Measurements from ENCODE around the gene CIRBP. TPM values are rescaled to one million over a fixed set of nuclear protein-coding genes. Genes with fewer than 3 reads are reported as not detected.
A peak's percentile ranks its signal among the peaks of the same experiment; 100 is the strongest.

The CIRBP gene
- polyA plus RNA-seq, 2 donors = 231 to 265 TPM

- Histone ChIP-seq H3K4me1 (ENCODE audit: control insufficient read depth in 2 of 2, insufficient read depth in 2 of 2, low read length in 1 of 2) (peaks cover 0 to 20% of the 10 kb centered on the region in 2 donors), H3K4me3 (ENCODE audit: low read depth in 1 of 2, low read length in 2 of 2) (no peak overlapping the region), H3K27ac (ENCODE audit: low read depth in 2 of 2, low read length in 1 of 2) (no peak overlapping the region), H3K9me3 (ENCODE audit: control insufficient read depth in 2 of 2, insufficient read depth in 1 of 2, low read depth in 1 of 2, low read length in 1 of 2) (no peaks in the 10 kb centered on the region), H3K36me3 (ENCODE audit: control insufficient read depth in 2 of 2, insufficient read depth in 2 of 2, low read length in 1 of 2) (peaks cover 6 to 39% of the 10 kb centered on the region in 2 donors), H3K27me3 (ENCODE audit: control insufficient read depth in 1 of 2, insufficient read depth in 2 of 2, low read length in 2 of 2) (no peaks in the 10 kb centered on the region)
- WGBS, 2 donors = 83 to 91% methylated on average over 12 of the region's 12 CpGs
Measured at GRCh38 chr19:1278074-1278473, 8.9 kb downstream of the CIRBP start.

- H3K9me3 ChIP-seq (ENCODE audit: control insufficient read depth in 2 of 2, insufficient read depth in 1 of 2, low read depth in 1 of 2, low read length in 1 of 2) = no peaks in the 10 kb centered on the region
- H3K4me1 ChIP-seq (ENCODE audit: control insufficient read depth in 2 of 2, insufficient read depth in 2 of 2, low read length in 1 of 2) = peaks cover 9 to 19% of the 10 kb centered on the region in 2 donors
- H3K36me3 ChIP-seq (ENCODE audit: control insufficient read depth in 2 of 2, insufficient read depth in 2 of 2, low read length in 1 of 2) = peaks cover 6 to 34% of the 10 kb centered on the region in 2 donors
- no peak overlapping the region for H3K27ac ChIP-seq (ENCODE audit: low read depth in 2 of 2, low read length in 1 of 2)
- no peaks in the 10 kb centered on the region for H3K27me3 ChIP-seq (ENCODE audit: control insufficient read depth in 1 of 2, insufficient read depth in 2 of 2, low read length in 2 of 2)
- WGBS, 2 donors = 82 to 85% methylated on average over 22 to 25 of the region's 25 CpGs
- no peak overlapping the region for H3K4me3 ChIP-seq (ENCODE audit: low read depth in 1 of 2, low read length in 2 of 2)
Measured at GRCh38 chr19:1278713-1279660, 9.9 kb downstream of the CIRBP start.

GRCh38 chr19:1279782-1280341 is 10.7 kb downstream of the CIRBP start:
- peaks cover 6 to 26% of the 10 kb centered on the region in 2 donors for H3K36me3 ChIP-seq (ENCODE audit: control insufficient read depth in 2 of 2, insufficient read depth in 2 of 2, low read length in 1 of 2)
- WGBS, 2 donors = 29 to 30% methylated on average over 10 of the region's 10 CpGs
- H3K9me3 ChIP-seq (ENCODE audit: control insufficient read depth in 2 of 2, insufficient read depth in 1 of 2, low read depth in 1 of 2, low read length in 1 of 2) = no peaks in the 10 kb centered on the region
- H3K27me3 ChIP-seq (ENCODE audit: control insufficient read depth in 1 of 2, insufficient read depth in 2 of 2, low read length in 2 of 2) = no peaks in the 10 kb centered on the region
- no peak overlapping the region for H3K27ac ChIP-seq (ENCODE audit: low read depth in 2 of 2, low read length in 1 of 2)
- H3K4me1 ChIP-seq (ENCODE audit: control insufficient read depth in 2 of 2, insufficient read depth in 2 of 2, low read length in 1 of 2) = peaks cover 9 to 21% of the 10 kb centered on the region in 2 donors
- no peak overlapping the region for H3K4me3 ChIP-seq (ENCODE audit: low read depth in 1 of 2, low read length in 2 of 2)

GRCh38 chr19:1280636-1281568 is 11.8 kb downstream of the CIRBP start:
- Histone ChIP-seq H3K27me3 (ENCODE audit: control insufficient read depth in 1 of 2, insufficient read depth in 2 of 2, low read length in 2 of 2) (peaks cover 0 to 3% of the 10 kb centered on the region in 2 donors), H3K36me3 (ENCODE audit: control insufficient read depth in 2 of 2, insufficient read depth in 2 of 2, low read length in 1 of 2) (peaks cover 6 to 23% of the 10 kb centered on the region in 2 donors), H3K4me1 (ENCODE audit: control insufficient read depth in 2 of 2, insufficient read depth in 2 of 2, low read length in 1 of 2) (peaks cover 11 to 24% of the 10 kb centered on the region in 2 donors), H3K9me3 (ENCODE audit: control insufficient read depth in 2 of 2, insufficient read depth in 1 of 2, low read depth in 1 of 2, low read length in 1 of 2) (no peaks in the 10 kb centered on the region), H3K27ac (ENCODE audit: low read depth in 2 of 2, low read length in 1 of 2) (no peak overlapping the region), H3K4me3 (ENCODE audit: low read depth in 1 of 2, low read length in 2 of 2) (no peak overlapping the region)
- whole genome bisulfite sequencing, 2 donors = 85 to 86% methylated on average over 45 to 53 of the region's 53 CpGs

- WGBS, 2 donors = 69% methylated on average over 15 of the region's 15 CpGs
- Histone ChIP-seq H3K36me3 (ENCODE audit: control insufficient read depth in 2 of 2, insufficient read depth in 2 of 2, low read length in 1 of 2) (peaks cover 6 to 21% of the 10 kb centered on the region in 2 donors), H3K27ac (ENCODE audit: low read depth in 2 of 2, low read length in 1 of 2) (no peak overlapping the region), H3K4me3 (ENCODE audit: low read depth in 1 of 2, low read length in 2 of 2) (no peak overlapping the region), H3K9me3 (ENCODE audit: control insufficient read depth in 2 of 2, insufficient read depth in 1 of 2, low read depth in 1 of 2, low read length in 1 of 2) (no peaks in the 10 kb centered on the region), H3K4me1 (ENCODE audit: control insufficient read depth in 2 of 2, insufficient read depth in 2 of 2, low read length in 1 of 2) (peaks cover 14 to 23% of the 10 kb centered on the region in 2 donors), H3K27me3 (ENCODE audit: control insufficient read depth in 1 of 2, insufficient read depth in 2 of 2, low read length in 2 of 2) (peaks cover 0 to 8% of the 10 kb centered on the region in 2 donors)
Measured at GRCh38 chr19:1281569-1282287, 12.6 kb downstream of the CIRBP start.

GRCh38 chr19:1282588-1283206 is 13.6 kb downstream of the CIRBP start:
- 75 to 79% methylated on average over 18 of the region's 18 CpGs for WGBS, 2 donors
- H3K4me3 ChIP-seq (ENCODE audit: low read depth in 1 of 2, low read length in 2 of 2) = no peak overlapping the region
- peaks cover 18 to 20% of the 10 kb centered on the region in 2 donors for H3K4me1 ChIP-seq (ENCODE audit: control insufficient read depth in 2 of 2, insufficient read depth in 2 of 2, low read length in 1 of 2)

GRCh38 chr19:1283207-1283916 is 14.2 kb downstream of the CIRBP start:
- no peak overlapping the region for H3K4me3 ChIP-seq (ENCODE audit: low read depth in 1 of 2, low read length in 2 of 2)
- H3K4me1 ChIP-seq (ENCODE audit: control insufficient read depth in 2 of 2, insufficient read depth in 2 of 2, low read length in 1 of 2) = peaks cover 20% of the 10 kb centered on the region in 2 donors
- WGBS, 2 donors = 67 to 68% methylated on average over 27 to 29 of the region's 29 CpGs
- peak overlapping the region in 1 of 2 donors; percentile 86 for H3K27ac ChIP-seq (ENCODE audit: low read depth in 2 of 2, low read length in 1 of 2)
- H3K9me3 ChIP-seq (ENCODE audit: control insufficient read depth in 2 of 2, insufficient read depth in 1 of 2, low read depth in 1 of 2, low read length in 1 of 2) = no peaks in the 10 kb centered on the region
- peaks cover 6 to 15% of the 10 kb centered on the region in 2 donors for H3K36me3 ChIP-seq (ENCODE audit: control insufficient read depth in 2 of 2, insufficient read depth in 2 of 2, low read length in 1 of 2)
- H3K27me3 ChIP-seq (ENCODE audit: control insufficient read depth in 1 of 2, insufficient read depth in 2 of 2, low read length in 2 of 2) = peaks cover 0 to 22% of the 10 kb centered on the region in 2 donors

More at GRCh38 chr19:1282588-1283206, 13.6 kb downstream of the CIRBP start:
- Histone ChIP-seq H3K27ac (ENCODE audit: low read depth in 2 of 2, low read length in 1 of 2) (no peak overlapping the region), H3K36me3 (ENCODE audit: control insufficient read depth in 2 of 2, insufficient read depth in 2 of 2, low read length in 1 of 2) (peaks cover 6 to 18% of the 10 kb centered on the region in 2 donors), H3K9me3 (ENCODE audit: control insufficient read depth in 2 of 2, insufficient read depth in 1 of 2, low read depth in 1 of 2, low read length in 1 of 2) (no peaks in the 10 kb centered on the region), H3K27me3 (ENCODE audit: control insufficient read depth in 1 of 2, insufficient read depth in 2 of 2, low read length in 2 of 2) (peaks cover 0 to 17% of the 10 kb centered on the region in 2 donors)

- peaks cover 0 to 26% of the 10 kb centered on the region in 2 donors for H3K27me3 ChIP-seq (ENCODE audit: control insufficient read depth in 1 of 2, insufficient read depth in 2 of 2, low read length in 2 of 2)
- H3K4me1 ChIP-seq (ENCODE audit: control insufficient read depth in 2 of 2, insufficient read depth in 2 of 2, low read length in 1 of 2) = peaks cover 20 to 21% of the 10 kb centered on the region in 2 donors
- WGBS, 2 donors = 68 to 73% methylated on average over 12 of the region's 12 CpGs
- H3K4me3 ChIP-seq (ENCODE audit: low read depth in 1 of 2, low read length in 2 of 2) = no peak overlapping the region
- no peaks in the 10 kb centered on the region for H3K9me3 ChIP-seq (ENCODE audit: control insufficient read depth in 2 of 2, insufficient read depth in 1 of 2, low read depth in 1 of 2, low read length in 1 of 2)
- H3K36me3 ChIP-seq (ENCODE audit: control insufficient read depth in 2 of 2, insufficient read depth in 2 of 2, low read length in 1 of 2) = peaks cover 5 to 11% of the 10 kb centered on the region in 2 donors
- H3K27ac ChIP-seq (ENCODE audit: low read depth in 2 of 2, low read length in 1 of 2) = peak overlapping the region; percentile 57 to 86
Measured at GRCh38 chr19:1283917-1284292, 14.8 kb downstream of the CIRBP start.

Data from esophagus (tissue), 2 donors.